Myocyte (in vitro differentiated cells): ENCODE data around the gene CFAP52. TPM values are rescaled to one million over a fixed set of nuclear protein-coding genes. Genes with fewer than 3 reads are reported as not detected.

Experiments
- total RNA-seq: library from RNA; depleted of rRNA; stranded (reverse); fragments of >200 nt; gene quantifications from 2 replicates; pipeline ENCODE4 v1.2.3, GENCODE V29; 2014

The CFAP52 gene
- total RNA-seq, 1 donor from 2014 or later: not detected

Other genes starting within 250 kb of the CFAP52 start
- 44.6 and 55.9 TPM in 2 replicates for gene STX8, start 822 bp upstream of the CFAP52 start, total RNA-seq
- gene USP43, start 68.9 kb downstream of the CFAP52 start, total RNA-seq: not detected in 2 replicates
- gene DHRS7C, start 214.9 kb downstream of the CFAP52 start, total RNA-seq: 0.16 TPM in 1 of 2 replicates, not detected in the other
- not detected in 2 replicates for gene GSG1L2, start 245.4 kb downstream of the CFAP52 start, total RNA-seq
- not detected in 2 replicates for gene GLP2R, start 249.3 kb downstream of the CFAP52 start, total RNA-seq